Measurements from ENCODE around the gene MLYCD. TPM values are rescaled to one million over a fixed set of nuclear protein-coding genes. Genes with fewer than 3 reads are reported as not detected.

MLYCD gene
- total and polyA plus RNA-seq, 10 of the 15 experiments (the other 5 are each of a cell fraction or from before 2014, with no cell fraction given), result 0.21 to 3.7 (median 1.7) TPM

- no peak for TF ChIP-seq SUPT20H (IDR thresholded peaks at IDR 0.05; ENCODE audit: borderline replicate concordance, control insufficient read depth, low read depth, low read length)
Measured at GRCh38 chr16:83972256-83973008, 73.5 kb downstream of the MLYCD start (continued).

DNA sequence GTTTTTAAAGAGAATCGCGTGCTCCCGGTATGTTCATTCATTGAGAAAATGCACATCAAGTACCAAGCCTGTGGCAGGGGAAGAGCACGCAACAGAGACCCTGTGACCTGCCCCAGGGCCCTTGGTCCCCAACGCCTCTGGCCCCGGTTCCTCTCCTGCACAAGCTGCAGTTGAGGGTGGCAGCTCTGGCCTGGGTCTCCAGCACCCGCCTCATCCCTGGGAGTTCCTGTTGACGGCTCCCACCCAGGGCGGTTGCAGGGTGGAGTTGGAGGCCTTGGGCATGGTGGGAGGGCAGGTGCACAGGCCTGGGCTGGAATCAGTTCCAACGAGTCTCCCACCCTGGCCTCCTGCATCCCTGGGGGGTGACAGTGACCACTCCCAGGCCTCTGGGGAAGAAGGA is 74.2 kb downstream of the MLYCD start:
- H3K9me3 ChIP-seq (replicated peaks; ENCODE audit: control insufficient read depth, insufficient read depth, low read length), result no peaks in the 10 kb centered on the region; the same call in 2 of the 3 replicates
- RAD21 ChIA-PET (ENCODE audit: unreplicated experiment), result no interaction called here
- intact Hi-C loops (cut with micrococcal nuclease; ENCODE audit: unreplicated experiment), result no loop called here
- SMC1A ChIA-PET (ENCODE audit: uncharacterized antibody, unreplicated experiment), result no interaction called here
- H4K20me1 ChIP-seq (ENCODE audit: control insufficient read depth, insufficient read depth), result no peaks in the 10 kb centered on the region
- 44% methylated on average over 10 of the region's 10 CpGs for WGBS (ENCODE audit: insufficient coverage, insufficient replicate concordance, low lambda C conversion rate, missing lambda C conversion rate)
- FAIRE-seq (no peak), DNase-seq (ENCODE audit: low read depth, low spot score) (no peak), ATAC-seq (no peak)
- H3K27ac ChIP-seq (ENCODE audit: control insufficient read depth, insufficient read depth), result no peak overlapping the region
- no peak overlapping the region for H3K9ac ChIP-seq (ENCODE audit: control insufficient read depth, insufficient read depth, low read length)
- POLR2A ChIA-PET, result no interaction called here
- no peaks in the 10 kb centered on the region for H3K4me1 ChIP-seq (ENCODE audit: control insufficient read depth, insufficient read depth, low read length)
- no peak overlapping the region for H3K4me2 ChIP-seq (ENCODE audit: control insufficient read depth, insufficient read depth)
- H2AFZ ChIP-seq (ENCODE audit: control insufficient read depth, low read depth, low read length), result no peak overlapping the region
- no peak overlapping the region for H3K4me3 ChIP-seq
- in situ Hi-C loops (cut with MboI), result no loop called here
- no peaks in the 10 kb centered on the region for H3K36me3 ChIP-seq (ENCODE audit: control insufficient read depth in 2 of 2, insufficient read depth in 2 of 2, low read length in 1 of 2)
- TF ChIP-seq MXI1 (IDR thresholded peaks at IDR 0.05; ENCODE audit: low read depth, low read length), result no peak
- TF ChIP-seq STAT1 (conservative IDR thresholded peaks at IDR 0.05), result no peak
- TF ChIP-seq ZNF217 (IDR thresholded peaks at IDR 0.05), result no peak
- no peak for TF ChIP-seq BHLHE40 (IDR thresholded peaks at IDR 0.05; ENCODE audit: borderline replicate concordance in 1 of 2, low read depth in 2 of 2, low read length in 1 of 2)
- TF ChIP-seq SMC3 (IDR thresholded peaks at IDR 0.05; ENCODE audit: borderline replicate concordance, low read length), result no peak
- TF ChIP-seq NBN (IDR thresholded peaks at IDR 0.05), result no peak
- no peak for TF ChIP-seq CREM (IDR thresholded peaks at IDR 0.05; ENCODE audit: low read depth)
- TF ChIP-seq RUNX3 (IDR thresholded peaks at IDR 0.05; ENCODE audit: low read length), result no peak
- TF ChIP-seq, protein P1, sequence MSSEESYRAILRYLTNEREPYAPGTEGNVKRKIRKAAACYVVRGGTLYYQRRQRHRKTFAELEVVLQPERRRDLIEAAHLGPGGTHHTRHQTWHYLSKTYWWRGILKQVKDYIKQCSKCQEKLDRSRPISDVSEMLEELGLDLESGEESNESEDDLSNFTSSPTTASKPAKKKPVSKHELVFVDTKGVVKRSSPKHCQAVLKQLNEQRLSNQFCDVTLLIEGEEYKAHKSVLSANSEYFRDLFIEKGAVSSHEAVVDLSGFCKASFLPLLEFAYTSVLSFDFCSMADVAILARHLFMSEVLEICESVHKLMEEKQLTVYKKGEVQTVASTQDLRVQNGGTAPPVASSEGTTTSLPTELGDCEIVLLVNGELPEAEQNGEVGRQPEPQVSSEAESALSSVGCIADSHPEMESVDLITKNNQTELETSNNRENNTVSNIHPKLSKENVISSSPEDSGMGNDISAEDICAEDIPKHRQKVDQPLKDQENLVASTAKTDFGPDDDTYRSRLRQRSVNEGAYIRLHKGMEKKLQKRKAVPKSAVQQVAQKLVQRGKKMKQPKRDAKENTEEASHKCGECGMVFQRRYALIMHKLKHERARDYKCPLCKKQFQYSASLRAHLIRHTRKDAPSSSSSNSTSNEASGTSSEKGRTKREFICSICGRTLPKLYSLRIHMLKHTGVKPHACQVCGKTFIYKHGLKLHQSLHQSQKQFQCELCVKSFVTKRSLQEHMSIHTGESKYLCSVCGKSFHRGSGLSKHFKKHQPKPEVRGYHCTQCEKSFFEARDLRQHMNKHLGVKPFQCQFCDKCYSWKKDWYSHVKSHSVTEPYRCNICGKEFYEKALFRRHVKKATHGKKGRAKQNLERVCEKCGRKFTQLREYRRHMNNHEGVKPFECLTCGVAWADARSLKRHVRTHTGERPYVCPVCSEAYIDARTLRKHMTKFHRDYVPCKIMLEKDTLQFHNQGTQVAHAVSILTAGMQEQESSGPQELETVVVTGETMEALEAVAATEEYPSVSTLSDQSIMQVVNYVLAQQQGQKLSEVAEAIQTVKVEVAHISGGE (CRISPR knock-in tag; IDR thresholded peaks at IDR 0.05), result no peak
- no peak for TF ChIP-seq KLF5 (IDR thresholded peaks at IDR 0.05; ENCODE audit: partially characterized antibody)
- no peak for TF ChIP-seq HSF1 (IDR thresholded peaks at IDR 0.05; ENCODE audit: low read depth, low read length)
- TF ChIP-seq HDAC6 (IDR thresholded peaks at IDR 0.05; ENCODE audit: unreplicated experiment), result no peak
- no peak for TF ChIP-seq USF2 (IDR thresholded peaks at IDR 0.05; ENCODE audit: borderline replicate concordance, low read depth, low read length)
- no peak for TF ChIP-seq CHD1 (IDR thresholded peaks at IDR 0.05; ENCODE audit: low read depth, low read length)
- no peak for TF ChIP-seq NFXL1 (IDR thresholded peaks at IDR 0.05; ENCODE audit: borderline replicate concordance)
- H3K27me3 ChIP-seq (replicated peaks in 1 of 2; ENCODE audit: control insufficient read depth in 2 of 2, insufficient read depth in 2 of 2, low read length in 1 of 2), result no peaks in the 10 kb centered on the region
- H3K79me2 ChIP-seq (ENCODE audit: control insufficient read depth, insufficient read depth, low read length), result no peaks in the 10 kb centered on the region
- BruUV-seq (replicated peaks), result no TSS peak
- CTCF ChIA-PET, result no interaction called here

Data from GM12878 (cell line).